NCI-H774 (cell line): ENCODE data around the gene GEMIN5.
A peak's percentile ranks its signal among the peaks of the same experiment; 100 is the strongest.

Experiments used
- DNase-seq: peaks from one replicate; lab custom pipeline; 2025; lab: John Stamatoyannopoulos, UW

The GEMIN5 gene

GRCh38 chr5:154892369-154892771 is 45.6 kb downstream of the GEMIN5 start:
- no peak for DNase-seq

DNA sequence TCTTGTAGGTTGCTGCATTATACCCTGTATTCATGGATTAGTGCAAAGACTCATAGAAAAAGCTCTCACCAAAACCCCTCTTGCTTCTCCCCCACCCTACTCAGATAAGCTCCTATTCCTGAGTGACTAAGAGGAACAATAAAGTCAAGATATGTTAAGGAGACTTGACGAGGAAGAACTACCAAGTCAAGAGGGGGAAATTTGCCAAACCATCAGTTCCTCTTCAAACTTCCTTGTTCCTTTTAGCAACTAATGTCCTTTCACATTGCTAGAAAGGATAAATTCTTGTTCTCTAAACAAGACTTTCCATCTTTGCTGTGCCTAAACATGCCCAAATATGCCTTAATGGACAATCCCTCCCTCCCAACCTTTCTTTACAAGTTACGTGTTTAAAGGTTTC is 52.6 kb downstream of the GEMIN5 start:
- DNase-seq = no peak

DNA sequence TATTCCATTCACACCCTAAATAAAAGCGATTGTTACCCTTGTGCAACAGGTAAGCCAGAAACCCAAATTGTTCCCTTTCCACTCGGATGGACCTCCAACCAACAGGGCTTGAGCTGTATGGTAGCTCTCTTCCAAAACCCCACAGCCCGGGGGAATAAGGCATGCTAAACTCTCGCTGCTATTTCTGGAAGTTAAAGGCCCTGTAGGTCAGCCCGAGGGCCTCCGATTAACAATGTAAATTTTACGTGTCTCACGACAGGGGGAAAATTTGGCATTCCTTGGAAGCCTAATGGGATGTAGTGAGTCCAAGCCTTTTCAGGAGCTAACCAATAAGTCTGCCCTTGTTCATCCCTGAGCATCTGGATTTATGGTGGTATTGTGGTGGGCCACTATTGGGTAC is 53.6 kb downstream of the GEMIN5 start:
- DNase-seq = no peak

- DNase-seq = no peak
Observed at GRCh38 chr5:154881986-154882385, 56.0 kb downstream of the GEMIN5 start.

DNA sequence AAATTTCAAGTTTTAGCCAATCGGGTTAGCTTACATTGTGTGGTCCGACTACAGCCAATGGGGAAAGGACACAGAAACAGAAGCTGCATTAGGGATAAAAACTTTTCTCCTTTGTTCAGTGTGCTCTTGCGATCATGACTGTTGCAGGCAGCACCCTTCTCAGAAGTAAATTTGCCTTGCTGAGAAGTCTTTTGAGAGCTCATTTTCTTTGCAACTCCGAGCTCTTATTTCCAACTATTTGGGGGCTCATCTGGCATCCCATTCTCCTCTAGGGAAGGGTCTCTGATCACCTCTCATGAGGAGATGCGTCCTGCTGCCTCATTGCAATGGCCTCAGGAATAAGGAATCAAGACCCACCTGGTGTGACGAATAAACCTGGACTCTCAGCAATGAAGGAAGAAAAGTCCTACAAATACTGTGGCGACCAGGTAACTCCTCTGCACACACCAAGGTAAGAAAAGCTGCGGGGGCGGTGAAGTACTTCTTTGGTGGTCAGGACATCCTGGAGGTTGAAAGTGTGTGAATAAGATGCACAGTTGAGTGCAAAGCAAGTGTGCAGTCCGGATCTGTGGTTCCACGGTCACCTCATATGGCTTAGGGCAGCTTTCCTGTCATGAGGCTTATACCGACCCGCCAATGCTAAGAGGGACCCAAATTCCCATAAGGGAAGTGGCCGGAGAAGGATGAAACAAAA is 59.2 kb downstream of the GEMIN5 start:
- DNase-seq = no peak

GRCh38 chr5:154873791-154874331 is 64.2 kb downstream of the GEMIN5 start:
- DNase-seq = no peak

- DNase-seq = no peak
Observed at GRCh38 chr5:154871734-154872133, 66.3 kb downstream of the GEMIN5 start.

DNA sequence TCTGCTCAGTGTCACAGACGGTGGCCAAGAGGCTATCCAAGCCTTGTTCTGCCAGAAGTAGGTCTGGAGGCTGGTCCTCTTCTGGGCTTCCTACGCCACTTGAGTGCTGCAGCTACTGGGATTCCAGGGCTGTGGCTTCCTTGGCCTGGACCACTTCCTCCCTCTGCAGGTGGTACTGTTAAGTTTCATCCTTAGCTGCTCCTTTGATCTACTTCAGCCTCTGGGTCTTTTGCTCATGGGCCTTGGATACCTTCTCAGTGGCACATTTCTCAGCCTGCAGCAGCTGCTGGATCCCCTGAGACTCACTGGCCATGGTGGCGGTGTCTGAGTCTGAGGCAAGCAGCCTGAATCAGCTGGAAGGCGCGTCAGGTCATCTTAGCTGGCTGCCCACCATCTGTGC is 69.3 kb downstream of the GEMIN5 start:
- no peak for DNase-seq

DNA sequence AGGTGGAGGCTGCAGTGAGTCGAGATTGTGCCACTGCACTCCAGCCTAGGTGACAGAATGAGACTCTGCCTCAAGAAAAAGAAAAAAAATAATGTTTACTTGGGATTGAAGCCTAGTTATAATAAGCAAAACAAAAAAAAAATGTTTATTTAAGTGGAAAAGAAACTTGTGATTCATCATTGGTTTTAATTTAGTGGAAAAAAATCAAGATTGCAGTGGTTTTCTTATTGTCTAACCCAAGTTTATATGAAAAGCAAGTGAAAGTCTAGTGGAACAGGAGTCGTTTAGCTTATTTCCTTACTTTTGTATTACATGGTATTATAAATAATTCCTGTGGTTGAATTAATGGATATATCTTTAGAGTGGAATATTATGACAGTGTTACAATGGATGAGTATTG is 71.2 kb downstream of the GEMIN5 start:
- no peak for DNase-seq

DNA sequence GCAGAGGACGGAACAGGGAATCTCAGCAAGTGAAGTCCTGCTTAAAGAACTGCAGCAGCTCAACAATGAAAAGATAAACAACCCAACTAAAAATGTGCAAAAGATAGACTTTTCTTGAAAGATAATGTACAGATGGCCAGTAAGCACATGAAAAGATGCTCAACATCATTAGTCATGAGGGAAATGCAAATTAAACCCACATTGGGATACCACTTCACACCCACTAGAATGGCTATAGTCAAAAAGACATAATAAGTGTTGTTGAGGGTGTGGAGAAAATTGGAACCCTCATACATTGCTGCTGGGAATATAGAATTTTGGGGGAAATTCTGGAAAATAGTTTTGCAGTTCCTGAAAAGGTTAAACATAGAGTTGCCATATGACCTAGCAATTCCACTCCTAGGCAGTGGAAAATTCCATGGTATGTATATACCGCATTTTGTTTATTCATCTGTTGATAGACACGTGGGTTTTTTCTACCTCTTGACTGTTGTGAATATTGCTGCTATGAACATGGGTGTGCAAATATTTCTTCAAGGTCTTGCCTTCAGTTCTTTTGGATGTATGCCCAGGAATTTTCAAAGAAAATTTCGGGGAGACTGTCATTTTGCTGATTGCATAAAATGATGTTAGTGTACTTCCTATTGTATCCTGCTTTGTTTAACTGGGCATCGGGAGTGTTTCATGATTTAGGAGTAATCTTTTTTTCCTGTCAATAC is 72.4 kb downstream of the GEMIN5 start:
- DNase-seq = no peak

DNA sequence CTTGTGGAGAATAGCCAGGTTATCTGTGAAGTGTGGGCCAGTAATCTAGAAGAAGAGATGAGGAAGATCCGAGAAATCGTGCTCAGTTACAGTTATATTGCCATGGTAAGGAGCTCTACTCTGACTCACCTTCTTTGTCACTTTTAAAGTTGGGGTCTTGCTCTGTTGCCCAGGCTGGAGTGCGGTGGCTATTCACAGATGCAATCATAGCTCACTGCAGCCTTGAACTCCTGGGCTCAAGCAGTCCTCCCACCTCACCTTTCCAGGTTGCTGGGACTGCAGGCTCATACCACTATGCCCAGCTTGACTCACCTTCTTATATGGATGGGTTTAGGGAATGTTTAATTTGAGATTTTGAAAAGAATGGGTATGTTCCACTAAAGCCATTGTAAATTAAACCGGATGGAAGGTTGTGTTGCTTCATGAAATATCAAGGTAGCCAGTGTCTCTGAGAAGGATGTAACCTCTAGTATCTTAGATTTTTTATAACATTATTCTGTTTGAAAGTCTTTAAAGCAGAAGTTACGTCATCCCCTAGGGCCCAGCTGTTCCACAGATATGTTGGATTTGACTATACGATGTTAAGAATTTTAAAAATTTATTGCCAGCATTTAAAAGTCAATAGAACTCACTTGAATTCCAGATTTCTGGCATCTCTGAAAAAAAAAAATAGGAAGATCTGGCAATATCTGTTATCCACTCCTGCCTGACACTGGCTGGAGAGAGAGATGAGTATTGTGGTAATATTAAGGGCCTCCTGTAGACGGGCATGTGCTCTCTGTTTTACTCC is 74.5 kb downstream of the GEMIN5 start:
- DNase-seq = no peak

DNA sequence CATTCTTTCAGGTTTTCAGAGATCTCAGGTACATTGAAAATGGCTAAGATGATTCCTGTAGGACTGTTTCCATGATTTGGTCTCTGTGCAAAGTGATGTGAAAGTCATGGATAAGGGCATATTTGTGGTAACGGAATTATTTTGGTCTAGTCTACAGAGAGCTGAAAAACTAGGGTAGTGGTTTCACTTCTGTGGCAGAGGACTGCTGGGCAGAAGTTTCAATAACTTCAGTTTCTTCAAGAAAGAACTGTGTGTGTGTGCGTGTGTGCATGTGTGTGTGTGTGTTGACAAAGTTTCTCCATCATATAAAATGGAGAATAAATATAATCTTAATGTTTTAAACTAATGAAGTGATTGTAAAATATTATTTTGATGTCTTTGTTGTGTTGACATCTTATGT is 75.2 kb downstream of the GEMIN5 start:
- no peak for DNase-seq

GRCh38 chr5:154861946-154862345 is 76.1 kb downstream of the GEMIN5 start:
- no peak for DNase-seq

DNA sequence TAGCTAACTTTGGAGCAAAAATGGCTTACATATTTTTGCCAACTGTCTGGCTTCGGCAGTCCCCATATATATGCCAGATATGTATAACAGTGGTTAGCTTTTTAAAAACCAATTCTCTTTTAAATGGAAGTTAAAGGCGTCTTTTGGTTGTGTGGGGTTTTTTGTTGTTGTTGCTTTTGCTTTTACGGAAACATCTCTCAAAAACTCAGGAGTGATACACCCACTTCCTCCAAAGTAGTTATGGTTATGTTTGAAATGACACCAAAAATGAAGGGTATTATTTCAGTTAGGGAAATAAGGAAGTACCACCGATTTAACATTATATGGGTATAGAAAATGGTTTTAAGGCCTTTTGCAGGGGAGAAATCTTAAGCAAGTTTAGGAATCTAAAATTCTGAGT is 77.2 kb downstream of the GEMIN5 start:
- DNase-seq = no peak

DNA sequence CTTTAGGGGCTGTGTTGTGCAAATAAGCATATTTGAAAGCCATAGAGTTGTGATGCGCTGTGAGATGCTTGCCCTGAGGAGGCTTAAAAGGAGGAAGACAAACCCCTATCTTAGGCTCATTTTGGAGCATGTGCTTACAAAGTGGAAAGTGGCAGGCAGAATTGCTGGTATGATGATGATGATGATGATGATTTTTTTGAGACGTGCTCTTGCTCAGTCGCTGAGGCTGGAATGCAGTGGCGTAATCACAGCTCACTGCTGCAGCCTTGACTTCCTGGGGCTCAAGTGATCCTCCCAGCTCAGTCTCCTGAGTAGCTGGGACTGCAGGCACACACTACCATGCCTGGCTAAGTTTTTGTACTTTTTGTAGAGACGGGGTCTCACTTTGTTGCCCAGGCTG is 77.9 kb downstream of the GEMIN5 start:
- DNase-seq = no peak

GRCh38 chr5:154858972-154859871 is 78.8 kb downstream of the GEMIN5 start:
- DNase-seq = no peak

DNA sequence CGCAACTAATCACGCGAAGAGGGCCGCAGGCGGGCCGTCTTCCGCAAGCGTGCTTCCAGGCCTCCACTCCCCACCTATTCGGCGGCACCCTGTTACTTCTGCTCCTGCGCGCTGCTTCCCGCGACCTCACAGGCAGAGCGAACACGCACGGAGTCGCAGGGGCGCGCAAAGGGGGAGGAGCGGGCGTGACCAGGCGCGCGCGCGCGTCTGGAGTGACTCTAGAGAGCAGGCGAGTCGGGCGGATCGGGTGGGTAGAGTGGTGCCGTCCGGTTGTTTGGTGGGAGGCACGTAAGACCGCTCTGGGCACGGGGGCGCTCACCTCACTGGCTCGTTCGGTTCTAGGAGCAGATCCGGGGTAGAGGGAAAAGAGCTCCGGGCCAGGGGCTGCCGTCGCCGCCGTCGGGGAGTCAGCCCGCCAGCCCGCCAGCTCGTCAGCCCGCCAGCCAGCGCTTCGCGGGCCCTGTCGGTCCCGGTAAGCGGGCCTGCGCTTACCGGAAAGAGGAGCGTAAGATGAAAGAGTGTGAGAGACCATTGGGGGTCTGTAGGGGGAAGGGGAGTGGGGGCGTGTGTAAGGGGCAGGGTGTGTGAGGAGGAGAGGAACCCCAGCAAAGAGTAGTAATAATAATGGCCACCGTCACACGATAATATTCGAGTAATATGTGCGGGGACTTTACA is 79.6 kb downstream of the GEMIN5 start, which contains the start of gene CNOT8:
Gene CNOT8, plus strand, starts transcription at position 331 of the 675 bp plus-strand sequence. CDS start 4,652 bp downstream, outside the sequence.
- peak; percentile 95 for DNase-seq

DNA sequence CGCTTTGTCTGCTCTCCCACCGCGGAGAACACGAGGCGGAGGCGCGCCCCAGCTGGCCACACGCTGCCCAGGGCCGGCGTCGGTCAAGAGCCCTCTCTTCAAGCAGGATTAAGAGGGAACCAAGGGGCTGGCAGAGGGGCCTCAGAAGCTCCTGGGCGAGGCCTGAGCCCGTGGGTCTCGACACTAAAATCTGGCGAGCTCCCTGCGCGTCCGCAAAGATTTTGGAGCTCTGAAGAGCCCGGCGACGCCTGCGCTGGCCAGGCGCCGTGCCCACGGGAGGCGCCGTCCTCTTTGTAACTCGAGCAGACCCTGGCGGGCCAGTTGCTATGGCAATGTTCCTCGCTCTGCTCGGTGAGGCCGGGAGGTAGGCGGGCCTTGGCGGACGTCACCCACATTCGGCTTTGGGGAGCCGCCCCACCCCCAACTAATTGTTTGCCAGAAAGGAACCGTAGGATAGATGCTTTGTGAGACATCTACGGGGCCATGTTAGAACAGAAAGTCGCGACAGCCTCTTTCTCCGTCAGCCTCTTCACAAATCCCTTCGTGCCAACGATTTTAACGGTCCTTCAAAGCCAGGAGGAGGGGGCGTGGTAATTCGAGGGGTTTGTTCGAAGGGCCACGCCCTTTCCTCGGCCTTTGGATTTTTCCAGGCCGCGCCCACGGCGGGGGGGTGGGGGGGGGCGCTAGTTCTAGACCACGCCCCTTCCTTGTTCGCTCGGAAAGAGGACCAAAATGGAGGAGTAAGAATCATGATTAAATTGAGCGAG is 80.3 kb downstream of the GEMIN5 start:
- DNase-seq = peak; percentile 93

GRCh38 chr5:154851351-154851750 is 86.7 kb downstream of the GEMIN5 start:
- DNase-seq = no peak
